RWPE1 (cell line): Measurements from ENCODE around the gene TCF3.

ENCODE experiments used
- CTCF ChIA-PET: fragments of 350-600 bp; sonication (Branson Sonifier 250); formaldehyde crosslinking; extraction: SDS; loops from one replicate; lab custom pipeline; 2021; lab: Yijun Ruan, JAX
- POLR2A ChIA-PET: fragments of 400-600 bp; formaldehyde crosslinking; extraction: SDS; loops from one replicate; lab custom pipeline; 2020; ENCODE audit warnings: antibody characterized with exemption; ENCODE audit not compliant: low non-redundant PET; lab: Yijun Ruan, JAX
- DNase-seq: peaks from one replicate; pipeline ENCODE4 v3.0.0; 2012; ENCODE audit warnings: low spot score
- H3K27ac ChIP-seq: fragments of 450-650 bp; 2 replicates; pipeline ENCODE4 v1.5.1; 2017
- CTCF ChIP-seq: fragments of 450-650 bp; conservative IDR thresholded peaks from 2 replicates; pipeline ENCODE4 v1.5.1; 2017; ENCODE audit warnings: low read depth, mild to moderate bottlenecking

Gene TCF3

GRCh38 chr19:1569997-1570396, 82.4 kb downstream of the TCF3 start:
- ChIA-PET CTCF (interaction anchor here (1.2 kb wide), 1 partner anchor 24 kb away, joined by 7 read pairs; no protein-coding TSS in a partner anchor), POLR2A (no interaction called here)
- DNase-seq: no peak
- H3K27ac ChIP-seq: no peak overlapping the region
- TF ChIP-seq CTCF: no peak

GRCh38 chr19:1568320-1569019, 83.9 kb downstream of the TCF3 start, which contains the start of gene MEX3D:
MEX3D (minus strand) TSS chr19:1568325; CDS start chr19:1568058, 267 bp downstream.
- POLR2A ChIA-PET: no interaction called here
- no peak for TF ChIP-seq CTCF
- CTCF ChIA-PET: interaction anchor here (1.1 kb wide), 1 partner anchor 23 kb away, joined by 3 read pairs; no protein-coding TSS in a partner anchor
- H3K27ac ChIP-seq: peak within 1 kb of the TSS; percentile 89
- peak; percentile 94 for DNase-seq

- ChIA-PET POLR2A (no interaction called here), CTCF (no interaction called here)
- TF ChIP-seq CTCF: no peak
- peak overlapping the region; percentile 89 for H3K27ac ChIP-seq
- DNase-seq: no peak
Observed at GRCh38 chr19:1567848-1568227, 84.6 kb downstream of the TCF3 start.

- H3K27ac ChIP-seq: peak overlapping the region; percentile 89
- ChIA-PET POLR2A (no interaction called here), CTCF (interaction anchor here (1.5 kb wide), 1 partner anchor 21 kb away, joined by 6 read pairs; no protein-coding TSS in a partner anchor)
- no peak for TF ChIP-seq CTCF
- DNase-seq: peak; percentile 35
Observed at GRCh38 chr19:1567116-1567847, 85.1 kb downstream of the TCF3 start.

- CTCF ChIA-PET: interaction anchor here (1.5 kb wide), 1 partner anchor 20 kb away, joined by 6 read pairs; no protein-coding TSS in a partner anchor
- TF ChIP-seq CTCF: no peak
- peak overlapping the region; percentile 89 for H3K27ac ChIP-seq
- peak; percentile 62 for DNase-seq
- POLR2A ChIA-PET: no interaction called here
Observed at GRCh38 chr19:1566392-1567115, 85.9 kb downstream of the TCF3 start.

GRCh38 chr19:1563251-1563650, 89.2 kb downstream of the TCF3 start:
- POLR2A ChIA-PET: no interaction called here
- DNase-seq: no peak

More at GRCh38 chr19:1563251-1563650, 89.2 kb downstream of the TCF3 start:
- CTCF ChIA-PET: interaction anchor here (0.6 to 1.1 kb wide), 2 partner anchors 17 to 696 kb away, joined by 4 to 9 read pairs; no protein-coding TSS in a partner anchor
- H3K27ac ChIP-seq: peak overlapping the region; percentile 89
- TF ChIP-seq CTCF: no peak
